Psoas muscle (tissue), 8 donors: ENCODE data around the gene SH3GLB2. TPM values are rescaled to one million over a fixed set of nuclear protein-coding genes. Genes with fewer than 3 reads are reported as not detected.
"Not testable (repeated sequence)": the region's sequence is repeated elsewhere in the genome, so short reads cannot be mapped to it uniquely, and the experiment has no call there.

Source experiments
- ATAC-seq, 4 donors: fragments of 200-7000 bp; cut with Tn5 transposase; one replicate each; pipeline ENCODE4 v1.9.1; 2020; ENCODE audit warnings: moderate library complexity in 3 of 4, mild to moderate bottlenecking in 2 of 4
- DNase-seq, 2 donors: peaks; one replicate each; pipeline ENCODE4 v3.0.0-alpha.2; 2020
- H3K27ac ChIP-seq: fragments of 200-600 bp; one replicate; pipeline ENCODE4 v1.8.0; 2022
- H3K27me3 ChIP-seq, 3 donors: fragments of 200-600 bp in 1 of 3; one replicate each; pipeline versions ENCODE4 v1.6.1 to v1.8.0; 2013 to 2022; ENCODE audit warnings: low read length in 2 of 3, mild to moderate bottlenecking in 2 of 3, moderate library complexity in 1 of 3; ENCODE audit not compliant: insufficient read depth in 3 of 3
- H3K36me3 ChIP-seq, 2 donors: fragments of 200-600 bp in 1 of 2; one replicate each; pipeline versions ENCODE4 v1.6.1 to v1.8.0; 2013 to 2022; ENCODE audit warnings: low read depth in 1 of 2, mild to moderate bottlenecking in 1 of 2, moderate library complexity in 1 of 2; ENCODE audit not compliant: insufficient read depth in 1 of 2
- H3K4me1 ChIP-seq: fragments of 200-600 bp; one replicate; pipeline ENCODE4 v1.8.0; 2022
- H3K4me3 ChIP-seq: fragments of 200-600 bp; one replicate; pipeline ENCODE4 v1.8.0; 2022; ENCODE audit warnings: mild to moderate bottlenecking
- H3K9me3 ChIP-seq: fragments of 200-600 bp; one replicate; pipeline ENCODE4 v1.8.0; 2022
- WGBS, 3 donors: extraction: QIAGEN DNeasy Blood & Tissue Kit; methylation state at CpG; one replicate each; pipeline versions ENCODE4 v1.1.6 to v1.1.7; 2013; 5-methylcytosine and 5-hydroxymethylcytosine counted together
- intact Hi-C, 2 donors: fragments of 100-400 bp; cut with DNase I; formaldehyde crosslinking; loops; one replicate each; pipeline versions ENCODE4 v1.11.0 to v1.14.2; 2022
- polyA plus RNA-seq, 3 donors: library from polyadenylated mRNA; stranded (reverse); fragments of 200-250 nt; gene quantifications; one replicate each; pipeline ENCODE4 v1.2.3, GENCODE V29; 2013
- total RNA-seq, 4 donors: library from RNA; stranded (reverse); fragmentation: NEBNext Ultra II Directional in 2 of 4; extraction: Animal tissue kit (Norgen Biotek cat#: 25700) in 2 of 4; gene quantifications; one replicate each; pipeline versions ENCODE4 v1.2.1 to v1.2.4, GENCODE V29; 2021 to 2023
- TF ChIP-seq, protein P1 (sequence below): fragments of 200-600 bp; IDR thresholded peaks from one replicate; pipeline ENCODE4 v1.8.0; 2022; ENCODE audit warnings: antibody characterized with exemption
- donor health status: healthy with polysubstance abuse.
- donor health status: DM: no; HTN: no; CAD: no; lungs with moderate emphysema.
- donor health status: Bipolar disorder and iron deficiency.
- donor health status: healthy.
- donor health status: DM: yes; HTN: yes; CAD: no.
- donor health status: DM: no; HTN: no; CAD: no.
- donor health status: DM: no; HTN: no; CAD: no.
- donor health status: DM: yes; HTN: yes; CAD: no.

SH3GLB2 gene
- total and polyA plus RNA-seq, 7 donors: 22.2 to 56.8 (median 33.8) TPM

DNA sequence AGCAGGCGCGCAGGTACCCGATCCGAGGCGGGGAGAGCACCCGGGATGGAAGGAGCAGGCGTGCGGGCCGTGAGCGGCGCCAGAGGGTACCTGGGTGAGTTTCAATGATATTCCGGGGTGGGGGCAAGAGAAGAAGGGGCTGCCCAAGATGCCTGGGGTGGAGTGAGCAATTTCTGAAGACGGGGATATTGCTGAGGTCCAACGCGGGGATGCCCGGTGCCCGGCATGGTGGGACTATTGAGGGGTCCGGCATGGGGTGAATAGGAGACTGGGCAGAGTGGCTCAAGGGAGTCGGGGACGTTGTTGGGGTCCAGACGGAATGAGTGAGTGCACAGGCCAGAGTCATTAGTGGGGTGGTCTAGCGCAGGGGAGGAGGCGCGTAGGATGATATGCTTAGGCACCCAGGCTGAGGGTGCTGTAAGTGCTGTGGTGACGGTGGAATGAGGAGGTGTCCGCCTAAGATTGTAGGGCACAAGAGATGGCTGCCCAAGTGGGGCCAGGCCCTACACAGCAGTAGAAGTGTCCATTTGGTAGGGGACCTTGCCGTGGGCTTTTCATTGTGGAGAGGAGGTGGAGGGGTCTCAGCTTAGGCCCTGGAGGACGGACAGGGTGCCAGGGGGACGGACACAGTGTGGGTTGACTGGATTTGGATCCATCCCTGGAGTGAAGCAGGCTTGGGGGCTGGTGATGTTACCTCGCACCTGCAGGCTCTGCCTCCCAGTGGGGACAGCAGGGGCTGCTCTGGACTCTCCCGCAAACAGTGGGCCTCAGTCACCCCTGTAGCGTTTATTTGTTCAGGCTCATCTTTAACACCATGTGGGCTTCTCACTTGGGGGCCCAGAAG lies 9.0 kb upstream of the SH3GLB2 start:
- peak in 1 of 4 donors; percentile 0 for ATAC-seq
- Histone ChIP-seq H3K4me3 (peak overlapping the region; percentile 94), H3K27ac (peak overlapping the region; percentile 89), H3K9me3 (no peaks in the 10 kb centered on the region), H3K36me3 (peaks cover 0 to 19% of the 10 kb centered on the region in 2 donors), H3K4me1 (peaks cover 16% of the 10 kb centered on the region), H3K27me3 (no peaks in the 10 kb centered on the region)
- TF ChIP-seq, protein P1, sequence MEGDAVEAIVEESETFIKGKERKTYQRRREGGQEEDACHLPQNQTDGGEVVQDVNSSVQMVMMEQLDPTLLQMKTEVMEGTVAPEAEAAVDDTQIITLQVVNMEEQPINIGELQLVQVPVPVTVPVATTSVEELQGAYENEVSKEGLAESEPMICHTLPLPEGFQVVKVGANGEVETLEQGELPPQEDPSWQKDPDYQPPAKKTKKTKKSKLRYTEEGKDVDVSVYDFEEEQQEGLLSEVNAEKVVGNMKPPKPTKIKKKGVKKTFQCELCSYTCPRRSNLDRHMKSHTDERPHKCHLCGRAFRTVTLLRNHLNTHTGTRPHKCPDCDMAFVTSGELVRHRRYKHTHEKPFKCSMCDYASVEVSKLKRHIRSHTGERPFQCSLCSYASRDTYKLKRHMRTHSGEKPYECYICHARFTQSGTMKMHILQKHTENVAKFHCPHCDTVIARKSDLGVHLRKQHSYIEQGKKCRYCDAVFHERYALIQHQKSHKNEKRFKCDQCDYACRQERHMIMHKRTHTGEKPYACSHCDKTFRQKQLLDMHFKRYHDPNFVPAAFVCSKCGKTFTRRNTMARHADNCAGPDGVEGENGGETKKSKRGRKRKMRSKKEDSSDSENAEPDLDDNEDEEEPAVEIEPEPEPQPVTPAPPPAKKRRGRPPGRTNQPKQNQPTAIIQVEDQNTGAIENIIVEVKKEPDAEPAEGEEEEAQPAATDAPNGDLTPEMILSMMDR: no peak
- DNase-seq: no peak
- WGBS, 3 donors: 7 to 9% (median 7%) methylated on average over 32 of the region's 32 CpGs
- intact Hi-C loops: loop anchor here (5.0 kb wide), 2 partner anchors 35 to 45 kb away; partner anchors contain the start of gene DOLPP1 (in 1 of the 2)

- peak; percentile 97 to 98 for DNase-seq
- intact Hi-C loops: loop anchor here (5.0 kb wide), 2 partner anchors 36 to 46 kb away; partner anchors contain the start of gene DOLPP1 (in 1 of the 2)
These were observed 8.3 kb upstream of the SH3GLB2 start, which contains the start of gene MIGA2 for GRCh38 chr9:129036241-129036922. Gene MIGA2, plus strand, starts transcription at chr9:129036626. Its CDS starts 3,969 bp downstream, at chr9:129040595.

DNA sequence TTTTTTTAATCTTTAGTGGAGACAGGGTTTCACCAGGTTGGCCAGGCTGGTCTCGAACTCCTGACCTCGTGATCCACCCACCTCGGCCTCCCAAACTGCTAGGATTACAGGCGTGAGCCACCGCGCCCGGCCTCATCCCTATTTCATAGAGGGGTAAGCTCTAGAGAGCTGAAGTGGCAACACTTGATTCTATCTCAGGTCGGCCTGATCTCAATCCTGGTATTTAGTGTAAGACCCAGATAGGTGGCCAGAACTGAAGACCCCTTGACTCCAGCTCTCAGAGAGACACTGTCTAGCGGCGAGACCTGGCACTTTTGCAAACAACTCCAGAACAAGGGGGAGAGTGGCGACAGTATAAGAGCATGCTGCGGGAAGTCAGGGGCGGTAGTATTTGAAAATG lies 7.7 kb upstream of the SH3GLB2 start:
- peaks cover 16% of the 10 kb centered on the region for H3K4me1 ChIP-seq
- H3K9me3 ChIP-seq, H3K36me3 ChIP-seq, H3K27me3 ChIP-seq: not testable (repeated sequence)
- intact Hi-C loops: loop anchor here (5.0 kb wide), 2 partner anchors 36 to 46 kb away; partner anchors contain the start of gene DOLPP1 (in 1 of the 2)
- H3K4me3 ChIP-seq: peak overlapping the region; percentile 94
- ATAC-seq: peak; percentile 24 to 55 (median 32)
- peak in 1 of 2 donors; percentile 60 for DNase-seq
- WGBS, 3 donors: 32 to 48% (median 35%) methylated on average over 13 of the region's 13 CpGs
- peak overlapping the region; percentile 89 for H3K27ac ChIP-seq

More at GRCh38 chr9:129036241-129036922, 8.3 kb upstream of the SH3GLB2 start, which contains the start of gene MIGA2:
- Histone ChIP-seq H3K27ac (peak within 1 kb of the TSS; percentile 89), H3K9me3 (no peaks in the 10 kb centered on the region), H3K4me1 (peaks cover 16% of the 10 kb centered on the region), H3K27me3 (no peaks in the 10 kb centered on the region), H3K36me3 (peaks cover 0 to 12% of the 10 kb centered on the region in 2 donors), H3K4me3 (peak within 1 kb of the TSS; percentile 94)
- WGBS, 3 donors: 0 to 1% (median 1%) methylated on average over 41 to 49 of the region's 49 CpGs
- TF ChIP-seq, protein P1: no peak
- peak; percentile 98 to 99 (median 98) for ATAC-seq

- TF ChIP-seq, protein P1: no peak
- Histone ChIP-seq H3K9me3 (no peaks in the 10 kb centered on the region), H3K27ac (no peak overlapping the region), H3K4me1 (peaks cover 16% of the 10 kb centered on the region), H3K4me3 (no peak overlapping the region), H3K27me3 (no peaks in the 10 kb centered on the region), H3K36me3 (no peaks in the 10 kb centered on the region)
- ATAC-seq (no peak), DNase-seq (no peak)
- 92 to 96% (median 93%) methylated on average over 8 of the region's 8 CpGs for WGBS, 3 donors
- intact Hi-C loops: no loop called here
These were observed 5.1 kb upstream of the SH3GLB2 start for GRCh38 chr9:129033216-129033615.
